ENCODE results near the gene LACRT. TPM values are rescaled to one million over a fixed set of nuclear protein-coding genes. Genes with fewer than 3 reads are reported as not detected.

The LACRT gene
- total RNA-seq, 1 donor from 2014 or later, result not detected

DNA sequence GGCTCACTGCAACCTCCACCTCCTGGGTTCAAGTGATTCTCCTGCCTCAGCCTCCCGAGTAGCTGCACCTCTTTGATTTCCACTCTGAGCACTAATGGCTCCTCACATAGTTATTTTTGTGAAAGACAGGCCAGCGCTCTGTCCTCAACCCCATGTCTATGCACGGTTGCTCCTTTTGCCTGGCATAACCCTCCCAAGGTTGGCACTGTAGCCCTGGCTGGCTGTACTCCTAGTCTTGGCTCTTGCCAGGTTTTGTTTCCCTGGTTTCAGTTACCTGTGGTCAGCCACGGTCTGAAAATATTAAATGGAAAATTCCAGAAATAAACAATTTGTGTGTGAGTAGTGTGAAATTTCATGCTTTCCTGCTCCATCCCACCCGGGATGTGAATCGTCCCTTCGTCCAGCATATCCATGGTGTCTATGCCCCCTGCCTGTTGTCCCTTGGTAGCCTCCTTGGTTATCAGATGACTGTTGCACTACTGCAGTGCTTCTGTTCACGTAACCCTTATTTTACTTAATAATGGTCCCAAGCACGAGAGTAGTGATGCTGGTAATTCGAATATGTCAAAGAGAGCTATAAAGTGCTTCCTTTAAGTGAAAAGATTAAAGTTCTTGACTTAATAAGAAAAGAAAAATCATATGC, 25.7 kb upstream of the LACRT start:
- TF ChIP-seq, protein P1, sequence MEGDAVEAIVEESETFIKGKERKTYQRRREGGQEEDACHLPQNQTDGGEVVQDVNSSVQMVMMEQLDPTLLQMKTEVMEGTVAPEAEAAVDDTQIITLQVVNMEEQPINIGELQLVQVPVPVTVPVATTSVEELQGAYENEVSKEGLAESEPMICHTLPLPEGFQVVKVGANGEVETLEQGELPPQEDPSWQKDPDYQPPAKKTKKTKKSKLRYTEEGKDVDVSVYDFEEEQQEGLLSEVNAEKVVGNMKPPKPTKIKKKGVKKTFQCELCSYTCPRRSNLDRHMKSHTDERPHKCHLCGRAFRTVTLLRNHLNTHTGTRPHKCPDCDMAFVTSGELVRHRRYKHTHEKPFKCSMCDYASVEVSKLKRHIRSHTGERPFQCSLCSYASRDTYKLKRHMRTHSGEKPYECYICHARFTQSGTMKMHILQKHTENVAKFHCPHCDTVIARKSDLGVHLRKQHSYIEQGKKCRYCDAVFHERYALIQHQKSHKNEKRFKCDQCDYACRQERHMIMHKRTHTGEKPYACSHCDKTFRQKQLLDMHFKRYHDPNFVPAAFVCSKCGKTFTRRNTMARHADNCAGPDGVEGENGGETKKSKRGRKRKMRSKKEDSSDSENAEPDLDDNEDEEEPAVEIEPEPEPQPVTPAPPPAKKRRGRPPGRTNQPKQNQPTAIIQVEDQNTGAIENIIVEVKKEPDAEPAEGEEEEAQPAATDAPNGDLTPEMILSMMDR (conservative IDR thresholded peaks at IDR 0.05), result no peak
- peak overlapping the region; percentile 65 for H3K27ac Mint-ChIP-seq (ENCODE audit: unreplicated experiment)
- H3K36me3 Mint-ChIP-seq (ENCODE audit: low read depth), result no peaks in the 10 kb centered on the region
- peaks cover 3% of the 10 kb centered on the region for H3K4me1 Mint-ChIP-seq
- H3K27me3 Mint-ChIP-seq (ENCODE audit: low read depth), result peaks cover 4% of the 10 kb centered on the region
- no peak overlapping the region for H3K4me3 Mint-ChIP-seq
- no peak for DNase-seq (ENCODE audit: low read depth, low spot score)
- peaks cover 5% of the 10 kb centered on the region for H3K9me3 Mint-ChIP-seq

DNA sequence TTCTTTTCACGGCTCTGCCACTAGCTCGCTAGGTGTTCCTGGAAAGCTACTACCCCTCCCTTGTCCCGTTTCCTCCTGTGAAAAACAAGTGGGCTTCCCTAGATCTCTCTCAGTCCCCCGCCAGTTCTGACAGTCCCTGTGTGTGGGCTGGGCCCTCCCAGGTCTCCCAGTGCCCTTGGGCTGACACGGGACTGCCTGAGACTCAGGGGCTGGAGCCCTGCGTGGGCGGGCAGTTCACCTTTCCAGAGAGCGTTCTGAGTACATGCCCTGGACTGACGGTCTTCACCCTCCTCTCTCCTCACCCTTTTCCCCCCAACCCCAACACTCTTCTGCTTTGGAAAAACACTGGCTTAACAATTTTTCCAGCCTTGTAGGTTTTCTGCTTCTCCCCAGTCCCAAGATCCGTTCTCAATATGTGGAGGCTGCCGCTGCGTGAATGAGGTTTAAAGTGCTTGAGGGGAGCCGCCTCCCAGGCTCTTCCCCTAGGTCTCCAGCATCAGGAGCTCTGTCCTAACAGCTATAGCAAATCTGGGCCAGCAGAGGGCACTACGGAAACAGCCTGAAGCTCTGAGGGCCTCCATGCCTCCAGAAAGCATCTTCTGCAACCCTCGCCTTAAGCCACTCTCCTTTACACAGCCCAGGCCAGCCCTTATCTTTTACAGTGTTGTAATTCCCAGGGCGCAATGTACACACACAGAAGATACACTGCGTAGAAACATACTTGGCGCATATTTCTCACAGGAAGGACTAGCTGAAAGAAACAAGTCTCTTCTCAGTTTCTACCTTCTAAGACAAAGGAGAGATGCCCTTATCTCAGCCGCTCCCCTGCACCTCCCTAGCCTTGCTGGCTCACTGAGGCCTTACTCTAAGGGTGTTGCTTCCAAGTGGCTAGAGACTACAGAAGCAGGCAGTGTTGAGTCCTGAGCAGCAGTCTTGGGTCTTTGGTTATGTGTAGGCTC, 23.9 kb upstream of the LACRT start:
- Mint-ChIP-seq H3K4me3 (no peak overlapping the region), H3K9me3 (peaks cover 5% of the 10 kb centered on the region)

DNA sequence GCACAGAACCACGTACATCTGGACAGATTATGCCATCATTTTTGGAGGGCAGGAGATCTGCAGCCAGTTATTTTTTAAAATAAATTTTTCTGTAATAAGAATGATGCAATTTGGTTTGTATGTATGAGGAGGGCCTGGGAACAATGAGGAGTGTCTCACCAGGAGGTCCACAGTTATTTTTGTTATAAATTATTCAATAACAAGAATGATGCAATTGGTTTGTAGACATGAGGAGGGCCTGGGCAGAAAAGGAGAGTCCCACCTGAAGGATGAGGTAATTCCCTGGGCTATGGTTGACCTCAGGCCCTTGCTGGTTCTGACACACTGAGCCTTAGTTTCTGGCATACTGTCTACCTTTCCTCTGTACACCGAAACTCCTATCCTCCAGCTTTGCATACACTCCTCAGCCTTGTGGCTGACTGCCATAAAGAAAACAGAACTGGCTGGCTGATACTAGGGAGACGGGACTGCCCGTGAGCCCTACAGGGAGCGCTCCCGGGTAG, 22.5 kb upstream of the LACRT start:
- peaks cover 4% of the 10 kb centered on the region for H3K27me3 Mint-ChIP-seq (ENCODE audit: low read depth)
- no peak for DNase-seq (ENCODE audit: low read depth, low spot score)
- no peak overlapping the region for H3K4me3 Mint-ChIP-seq
- peaks cover 5% of the 10 kb centered on the region for H3K9me3 Mint-ChIP-seq
- peaks cover 13% of the 10 kb centered on the region for H3K4me1 Mint-ChIP-seq
- H3K27ac Mint-ChIP-seq (ENCODE audit: unreplicated experiment), result no peak overlapping the region
- H3K36me3 Mint-ChIP-seq (ENCODE audit: low read depth), result no peaks in the 10 kb centered on the region
- TF ChIP-seq, protein P1 (conservative IDR thresholded peaks at IDR 0.05), result no peak

More for the DNA sequence above, 23.9 kb upstream of the LACRT start:
- TF ChIP-seq, protein P1 (conservative IDR thresholded peaks at IDR 0.05), result peak; percentile 64
- peaks cover 4% of the 10 kb centered on the region for H3K27me3 Mint-ChIP-seq (ENCODE audit: low read depth)
- H3K4me1 Mint-ChIP-seq, result peaks cover 13% of the 10 kb centered on the region
- DNase-seq (ENCODE audit: low read depth, low spot score), result peak; percentile 46
- no peaks in the 10 kb centered on the region for H3K36me3 Mint-ChIP-seq (ENCODE audit: low read depth)
- no peak overlapping the region for H3K27ac Mint-ChIP-seq (ENCODE audit: unreplicated experiment)

DNA sequence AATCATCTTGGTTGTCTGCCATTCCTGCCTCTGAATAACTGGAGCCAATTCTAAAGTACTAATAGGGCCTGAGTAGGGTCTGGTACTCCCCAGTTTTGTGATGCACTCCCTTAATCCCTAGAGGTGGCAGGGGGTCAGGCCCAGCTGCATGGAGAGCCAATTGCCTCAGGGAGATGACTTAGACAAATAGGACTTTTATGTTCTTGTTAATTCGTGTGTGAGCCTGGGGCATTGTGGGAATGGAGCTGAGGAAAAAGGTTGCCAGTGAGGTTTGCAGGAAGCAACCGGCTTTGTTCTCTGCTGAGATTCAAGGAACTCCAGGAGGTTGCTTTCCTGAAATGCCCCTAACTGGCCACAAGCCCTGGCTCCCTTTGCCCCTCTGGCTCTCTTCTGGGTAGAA, 20.2 kb upstream of the LACRT start:
- TF ChIP-seq, protein P1 (conservative IDR thresholded peaks at IDR 0.05), result no peak
- Mint-ChIP-seq H3K4me3 (no peak overlapping the region), H3K9me3 (peaks cover 3% of the 10 kb centered on the region), H3K27ac (ENCODE audit: unreplicated experiment) (no peak overlapping the region), H3K36me3 (ENCODE audit: low read depth) (no peaks in the 10 kb centered on the region), H3K27me3 (ENCODE audit: low read depth) (peaks cover 4% of the 10 kb centered on the region), H3K4me1 (peaks cover 13% of the 10 kb centered on the region)
- no peak for DNase-seq (ENCODE audit: low read depth, low spot score)

DNA sequence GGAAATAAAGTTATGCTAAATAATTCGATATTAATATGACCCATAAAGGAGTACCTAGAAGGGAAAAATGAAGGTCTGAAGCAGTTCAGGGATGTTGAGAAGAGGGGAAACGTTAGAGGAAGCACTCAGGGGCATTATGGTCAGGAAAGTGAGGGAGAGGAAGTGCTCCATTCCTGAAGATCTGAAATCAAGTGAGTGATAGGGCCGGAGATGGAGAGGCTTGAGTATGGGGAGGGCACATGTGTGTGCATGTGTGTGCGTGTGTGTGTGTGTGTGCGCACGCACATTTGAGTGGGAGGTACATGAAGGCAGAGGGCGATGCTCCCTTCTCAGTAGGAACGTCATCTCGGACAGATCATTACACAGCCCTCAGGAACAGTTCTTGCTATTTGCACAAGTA, 18.3 kb upstream of the LACRT start:
- TF ChIP-seq, protein P1 (conservative IDR thresholded peaks at IDR 0.05), result no peak
- peaks cover 6% of the 10 kb centered on the region for H3K27me3 Mint-ChIP-seq (ENCODE audit: low read depth)
- peaks cover 10% of the 10 kb centered on the region for H3K4me1 Mint-ChIP-seq
- no peaks in the 10 kb centered on the region for H3K9me3 Mint-ChIP-seq
- H3K27ac Mint-ChIP-seq (ENCODE audit: unreplicated experiment), result no peak overlapping the region
- H3K4me3 Mint-ChIP-seq, result no peak overlapping the region
- H3K36me3 Mint-ChIP-seq (ENCODE audit: low read depth), result no peaks in the 10 kb centered on the region
- no peak for DNase-seq (ENCODE audit: low read depth, low spot score)

Data from neural crest cell (in vitro differentiated cells).